ENCODE measurements around the gene RP2.
A peak's percentile ranks its signal among the peaks of the same experiment; 100 is the strongest.

Gene RP2

GRCh38 chrX:46836701-46837557 lies at the start of gene RP2:
RP2 (plus strand) TSS chrX:46837043; CDS start chrX:46837101, 58 bp downstream.
- in situ Hi-C loops (cut with HindIII; ENCODE audit: low pct_unique_long_range_greater_than_20kb, low sequenced_read_pairs): no loop called here
- no peak for TF ChIP-seq JUND (IDR thresholded peaks at IDR 0.05; ENCODE audit: low read depth)
- DNase-seq (ENCODE audit: low read depth in 1 of 2, low spot score in 1 of 2): peak; percentile 76 to 97

DNA sequence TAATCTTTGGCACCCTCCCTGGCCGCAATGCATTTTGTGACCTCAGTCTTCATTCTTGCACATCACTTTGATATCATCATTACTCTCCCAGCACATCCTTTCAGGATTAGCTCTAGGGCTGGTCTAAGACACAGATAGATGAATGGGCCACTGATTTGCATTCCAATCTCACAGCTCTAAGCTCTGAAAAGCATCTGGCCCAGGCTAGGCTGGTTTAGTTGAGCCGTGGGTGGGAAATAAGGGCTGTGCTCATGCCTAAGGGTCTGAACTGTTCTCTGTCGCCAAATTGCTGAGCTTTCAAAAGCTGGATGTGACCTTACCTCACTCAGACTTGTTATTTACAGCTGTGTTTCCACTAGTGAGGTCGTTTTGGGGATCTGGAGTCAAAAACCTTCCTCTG lies 47.9 kb upstream of the RP2 start:
- no peak for DNase-seq (ENCODE audit: low read depth in 1 of 2, low spot score in 1 of 2)
- in situ Hi-C loops (cut with HindIII; ENCODE audit: low pct_unique_long_range_greater_than_20kb, low sequenced_read_pairs): no loop called here

DNA sequence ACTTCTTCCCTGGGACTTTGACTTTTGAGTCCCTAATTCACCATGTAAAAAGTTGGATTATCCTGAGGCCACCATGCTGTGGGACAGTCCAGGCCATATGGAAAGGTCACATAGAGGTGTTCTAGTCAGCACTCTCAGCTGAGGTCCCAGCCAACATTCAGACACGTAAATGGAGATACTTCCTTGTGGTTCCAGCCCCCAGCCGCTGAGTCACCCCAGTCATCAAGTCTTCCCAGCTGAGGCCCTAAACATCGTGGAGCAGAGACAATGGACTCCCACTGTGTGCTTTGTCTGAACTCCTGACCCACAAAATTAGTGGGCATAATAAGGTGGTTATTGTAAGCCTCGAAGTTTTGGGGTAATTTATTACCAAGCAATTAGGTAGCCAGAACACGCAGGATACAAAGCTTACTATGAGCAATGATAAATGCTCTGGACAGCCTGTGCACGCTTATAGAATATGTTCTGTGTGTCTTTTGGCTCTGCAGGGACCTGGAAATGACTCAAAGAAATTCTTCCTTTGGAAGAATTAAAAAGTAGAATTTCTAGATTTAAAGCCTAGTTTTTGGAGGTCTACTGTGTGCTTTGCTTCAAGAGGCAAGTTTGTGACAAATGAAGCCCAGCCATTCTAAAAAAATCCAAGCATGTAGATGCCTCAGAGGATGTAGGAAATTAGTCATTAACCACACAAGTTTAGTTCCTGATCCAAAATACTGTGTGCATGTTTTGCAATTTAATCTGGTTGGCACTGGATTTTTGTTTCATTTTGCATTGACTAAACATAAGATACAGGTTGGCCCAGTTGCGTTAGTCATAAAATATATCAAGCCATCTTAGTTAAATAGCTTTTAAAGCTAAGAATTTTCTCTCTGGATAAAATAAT lies 44.7 kb upstream of the RP2 start:
- TF ChIP-seq JUND (IDR thresholded peaks at IDR 0.05; ENCODE audit: low read depth): peak; percentile 97
- in situ Hi-C loops (cut with HindIII; ENCODE audit: low pct_unique_long_range_greater_than_20kb, low sequenced_read_pairs): no loop called here
- DNase-seq (ENCODE audit: low read depth in 1 of 2, low spot score in 1 of 2): peak; percentile 21 to 90

More for the DNA sequence above, 47.9 kb upstream of the RP2 start:
- TF ChIP-seq JUND (IDR thresholded peaks at IDR 0.05; ENCODE audit: low read depth): no peak

GRCh38 chrX:46792810-46793188 lies 44.0 kb upstream of the RP2 start:
- in situ Hi-C loops (cut with HindIII; ENCODE audit: low pct_unique_long_range_greater_than_20kb, low sequenced_read_pairs): no loop called here
- no peak for TF ChIP-seq JUND (IDR thresholded peaks at IDR 0.05; ENCODE audit: low read depth)
- no peak for DNase-seq (ENCODE audit: low read depth in 1 of 2, low spot score in 1 of 2)

- TF ChIP-seq JUND (IDR thresholded peaks at IDR 0.05; ENCODE audit: low read depth): no peak
- no peak for DNase-seq (ENCODE audit: low read depth in 1 of 2, low spot score in 1 of 2)
- in situ Hi-C loops (cut with HindIII; ENCODE audit: low pct_unique_long_range_greater_than_20kb, low sequenced_read_pairs): no loop called here
These were observed 43.3 kb upstream of the RP2 start for GRCh38 chrX:46793386-46794143.

DNA sequence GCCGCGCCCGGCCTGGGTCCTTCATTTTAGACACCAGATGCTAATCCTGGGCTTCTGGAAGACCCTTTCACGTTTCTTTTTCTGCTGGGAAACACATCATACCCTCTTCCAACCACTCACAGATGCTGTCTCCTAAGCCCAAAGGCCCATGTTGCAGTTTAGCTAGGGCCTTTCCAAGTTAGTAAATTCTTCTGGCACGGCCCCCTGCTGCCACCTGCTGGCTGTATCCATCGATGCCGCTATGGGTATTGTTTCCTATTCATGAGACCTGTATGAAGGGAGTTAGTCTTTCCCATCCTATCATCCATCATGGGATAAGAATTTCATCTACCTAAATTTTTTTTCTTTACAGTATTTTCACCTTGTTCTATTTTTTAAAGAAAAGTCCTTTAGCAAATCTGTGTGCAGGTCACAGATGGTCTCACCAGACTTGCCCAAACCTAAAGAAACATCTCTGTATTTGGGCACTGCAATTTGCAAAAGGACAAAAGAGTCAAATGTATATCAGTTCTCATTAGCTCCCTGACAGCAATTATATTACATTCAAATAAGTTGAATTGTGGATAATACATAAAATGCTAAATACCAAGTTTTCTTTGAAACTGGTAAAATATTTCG lies 40.2 kb upstream of the RP2 start:
- peak; percentile 16 to 84 for DNase-seq (ENCODE audit: low read depth in 1 of 2, low spot score in 1 of 2)
- no peak for TF ChIP-seq JUND (IDR thresholded peaks at IDR 0.05; ENCODE audit: low read depth)
- in situ Hi-C loops (cut with HindIII; ENCODE audit: low pct_unique_long_range_greater_than_20kb, low sequenced_read_pairs): no loop called here

DNA sequence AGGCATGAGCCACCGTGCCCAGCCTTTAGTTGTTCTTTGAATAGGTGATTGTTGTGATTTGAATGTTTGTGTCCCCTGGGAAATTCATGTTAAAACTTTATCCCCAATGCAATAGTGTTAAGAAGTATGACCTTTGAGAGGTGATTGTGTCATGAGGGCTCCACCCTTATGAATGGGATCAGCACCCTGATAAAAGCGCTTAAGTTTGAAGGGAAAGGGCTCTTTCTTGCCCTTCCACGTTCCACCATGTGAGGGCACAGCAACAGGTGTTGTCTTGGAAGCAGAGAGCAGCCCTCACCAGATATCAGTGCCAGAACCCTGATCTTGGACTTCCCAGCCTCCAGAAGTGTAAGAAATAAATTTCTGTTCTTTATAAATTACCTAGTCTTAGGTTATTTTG lies 33.7 kb upstream of the RP2 start:
- peak in 1 of 2 experiments; percentile 62 for DNase-seq (ENCODE audit: low read depth in 1 of 2, low spot score in 1 of 2)
- in situ Hi-C loops (cut with HindIII; ENCODE audit: low pct_unique_long_range_greater_than_20kb, low sequenced_read_pairs): no loop called here
- TF ChIP-seq JUND (IDR thresholded peaks at IDR 0.05; ENCODE audit: low read depth): no peak

GRCh38 chrX:46805270-46805669 lies 31.6 kb upstream of the RP2 start:
- no peak for TF ChIP-seq JUND (IDR thresholded peaks at IDR 0.05; ENCODE audit: low read depth)
- in situ Hi-C loops (cut with HindIII; ENCODE audit: low pct_unique_long_range_greater_than_20kb, low sequenced_read_pairs): no loop called here
- no peak for DNase-seq (ENCODE audit: low read depth in 1 of 2, low spot score in 1 of 2)

DNA sequence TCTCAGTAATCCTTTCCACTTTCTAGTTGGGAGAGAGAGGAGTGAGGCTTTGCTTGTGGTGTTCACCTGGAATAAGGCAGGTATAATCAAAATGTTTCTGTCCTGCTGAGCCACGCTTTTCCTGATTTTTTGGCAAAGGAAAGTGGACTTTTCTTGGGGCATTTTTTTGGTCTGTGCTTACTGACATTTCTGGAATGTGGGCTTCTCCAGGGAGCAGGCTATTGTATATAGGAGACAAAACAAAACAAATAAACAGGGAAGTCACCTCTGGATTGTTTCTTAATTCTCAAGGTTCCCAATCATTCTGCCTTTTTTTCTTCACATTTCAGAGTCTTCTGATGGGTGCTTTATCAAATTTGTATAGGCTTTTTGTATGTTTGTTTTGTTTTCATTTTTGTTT lies 25.7 kb upstream of the RP2 start:
- DNase-seq (ENCODE audit: low read depth in 1 of 2, low spot score in 1 of 2): peak in 1 of 2 experiments; percentile 30
- in situ Hi-C loops (cut with HindIII; ENCODE audit: low pct_unique_long_range_greater_than_20kb, low sequenced_read_pairs): no loop called here
- TF ChIP-seq JUND (IDR thresholded peaks at IDR 0.05; ENCODE audit: low read depth): no peak

DNA sequence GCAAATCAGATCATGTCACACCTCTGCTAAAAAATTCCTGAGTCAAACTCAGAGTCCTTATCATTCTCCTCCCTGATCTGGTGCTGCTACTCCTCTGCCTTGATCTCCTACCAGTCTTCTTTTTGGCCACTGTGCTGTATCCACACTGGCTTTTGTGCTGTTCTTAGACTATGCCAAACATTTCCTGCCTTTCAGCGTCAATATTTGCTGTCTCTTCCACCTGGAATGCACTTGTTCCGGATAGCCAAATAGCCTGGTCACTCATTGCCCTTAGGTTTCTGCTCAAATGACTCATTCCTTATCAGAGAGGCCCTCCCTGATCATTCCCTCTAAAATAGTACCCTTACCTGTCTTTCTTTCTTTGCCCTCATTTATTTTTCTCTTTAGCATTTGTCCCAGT lies 24.4 kb upstream of the RP2 start:
- TF ChIP-seq JUND (IDR thresholded peaks at IDR 0.05; ENCODE audit: low read depth): peak; percentile 66
- in situ Hi-C loops (cut with HindIII; ENCODE audit: low pct_unique_long_range_greater_than_20kb, low sequenced_read_pairs): no loop called here
- DNase-seq (ENCODE audit: low read depth in 1 of 2, low spot score in 1 of 2): peak; percentile 27 to 80

- DNase-seq (ENCODE audit: low read depth in 1 of 2, low spot score in 1 of 2): no peak
- in situ Hi-C loops (cut with HindIII; ENCODE audit: low pct_unique_long_range_greater_than_20kb, low sequenced_read_pairs): no loop called here
- no peak for TF ChIP-seq JUND (IDR thresholded peaks at IDR 0.05; ENCODE audit: low read depth)
These were observed 21.9 kb upstream of the RP2 start for GRCh38 chrX:46814966-46815365.

DNA sequence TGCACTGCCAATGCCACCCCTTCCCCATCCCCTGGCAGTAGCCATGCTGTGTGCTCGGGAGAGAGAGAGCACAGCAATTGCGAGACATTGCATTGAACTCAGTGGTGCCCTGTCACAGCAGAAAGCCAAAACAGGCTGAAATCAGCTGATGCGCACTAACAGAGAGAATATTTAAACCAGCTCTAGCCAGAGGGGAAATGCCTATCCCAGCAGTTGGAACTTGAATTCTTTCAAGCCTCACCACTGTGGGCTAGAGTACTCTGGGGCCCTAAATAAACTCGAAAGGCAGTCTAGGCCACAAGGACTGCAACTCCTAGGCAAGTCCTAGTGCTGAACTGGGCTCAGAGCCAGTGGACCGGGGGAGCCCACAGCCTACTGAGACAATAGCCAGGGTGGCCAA lies 17.7 kb upstream of the RP2 start:
- in situ Hi-C loops (cut with HindIII; ENCODE audit: low pct_unique_long_range_greater_than_20kb, low sequenced_read_pairs): no loop called here

More for the DNA sequence above, 17.7 kb upstream of the RP2 start:
- peak in 1 of 2 experiments; percentile 41 for DNase-seq (ENCODE audit: low read depth in 1 of 2, low spot score in 1 of 2)
- no peak for TF ChIP-seq JUND (IDR thresholded peaks at IDR 0.05; ENCODE audit: low read depth)

Data from T47D (cell line).